ENCODE data around the gene MLNR.

Gene MLNR, protein sequence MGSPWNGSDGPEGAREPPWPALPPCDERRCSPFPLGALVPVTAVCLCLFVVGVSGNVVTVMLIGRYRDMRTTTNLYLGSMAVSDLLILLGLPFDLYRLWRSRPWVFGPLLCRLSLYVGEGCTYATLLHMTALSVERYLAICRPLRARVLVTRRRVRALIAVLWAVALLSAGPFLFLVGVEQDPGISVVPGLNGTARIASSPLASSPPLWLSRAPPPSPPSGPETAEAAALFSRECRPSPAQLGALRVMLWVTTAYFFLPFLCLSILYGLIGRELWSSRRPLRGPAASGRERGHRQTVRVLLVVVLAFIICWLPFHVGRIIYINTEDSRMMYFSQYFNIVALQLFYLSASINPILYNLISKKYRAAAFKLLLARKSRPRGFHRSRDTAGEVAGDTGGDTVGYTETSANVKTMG

DNA sequence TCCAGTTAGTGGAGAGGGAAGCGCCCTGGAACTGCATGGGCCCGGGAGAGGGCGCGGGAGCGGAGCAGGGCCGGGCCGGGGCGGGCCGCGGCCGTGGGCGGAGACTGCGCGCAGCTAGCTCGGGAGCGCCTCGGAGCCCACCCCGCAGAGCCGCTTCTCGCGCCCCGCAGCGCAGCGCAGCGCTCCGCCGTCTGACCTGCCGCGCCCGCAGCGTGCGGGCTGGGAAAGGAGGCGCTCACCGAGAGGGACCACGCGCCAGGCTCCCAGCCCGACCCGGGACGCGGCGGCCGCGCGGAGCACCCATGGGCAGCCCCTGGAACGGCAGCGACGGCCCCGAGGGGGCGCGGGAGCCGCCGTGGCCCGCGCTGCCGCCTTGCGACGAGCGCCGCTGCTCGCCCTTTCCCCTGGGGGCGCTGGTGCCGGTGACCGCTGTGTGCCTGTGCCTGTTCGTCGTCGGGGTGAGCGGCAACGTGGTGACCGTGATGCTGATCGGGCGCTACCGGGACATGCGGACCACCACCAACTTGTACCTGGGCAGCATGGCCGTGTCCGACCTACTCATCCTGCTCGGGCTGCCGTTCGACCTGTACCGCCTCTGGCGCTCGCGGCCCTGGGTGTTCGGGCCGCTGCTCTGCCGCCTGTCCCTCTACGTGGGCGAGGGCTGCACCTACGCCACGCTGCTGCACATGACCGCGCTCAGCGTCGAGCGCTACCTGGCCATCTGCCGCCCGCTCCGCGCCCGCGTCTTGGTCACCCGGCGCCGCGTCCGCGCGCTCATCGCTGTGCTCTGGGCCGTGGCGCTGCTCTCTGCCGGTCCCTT is at the start of gene MLNR:
TSS of gene MLNR (plus strand) at position 303 of the 820 bp plus-strand sequence. CDS start at position 303, 0 bp downstream.
- in situ Hi-C loops (cut with HindIII; ENCODE audit: low sequenced_read_pairs), result no loop called here

- in situ Hi-C loops (cut with HindIII; ENCODE audit: low sequenced_read_pairs), result no loop called here
These were observed 48.8 kb upstream of the MLNR start for GRCh38 chr13:49171359-49171758.

DNA sequence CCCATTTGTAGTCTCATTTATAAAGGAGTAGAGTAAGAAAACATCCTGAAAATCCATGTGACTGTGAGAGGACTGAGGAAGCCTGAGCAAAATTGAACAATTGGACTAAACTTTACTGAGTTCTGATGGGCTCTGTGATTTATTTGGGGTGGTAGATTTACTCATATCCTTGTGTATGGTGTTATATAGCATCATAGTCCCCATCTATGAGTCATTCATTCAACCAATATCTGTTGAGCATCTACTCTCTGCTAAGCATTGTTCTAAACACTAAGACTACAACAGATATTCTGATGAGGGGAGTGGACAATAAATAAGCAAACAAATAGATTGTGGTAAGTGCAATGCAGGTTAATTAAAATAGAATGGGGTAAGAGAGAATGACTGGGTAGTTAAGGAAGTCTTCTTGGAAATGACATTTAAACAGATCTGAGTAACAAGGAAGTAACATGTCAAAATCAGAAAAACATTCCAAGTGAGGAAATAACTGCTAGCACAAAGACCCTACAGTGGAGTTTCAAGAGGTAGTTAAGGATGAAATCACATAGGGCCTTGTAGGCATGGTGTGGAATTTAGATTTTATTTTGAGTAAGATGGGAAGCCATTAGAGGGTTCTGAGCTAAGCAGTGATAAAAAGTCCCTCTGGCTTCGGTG is 36.3 kb upstream of the MLNR start:
- in situ Hi-C loops (cut with HindIII; ENCODE audit: low sequenced_read_pairs), result no loop called here

- in situ Hi-C loops (cut with HindIII; ENCODE audit: low sequenced_read_pairs), result no loop called here
These were observed 35.5 kb upstream of the MLNR start for GRCh38 chr13:49184621-49185020.

GRCh38 chr13:49185264-49185663 is 34.9 kb upstream of the MLNR start:
- in situ Hi-C loops (cut with HindIII; ENCODE audit: low sequenced_read_pairs), result no loop called here

DNA sequence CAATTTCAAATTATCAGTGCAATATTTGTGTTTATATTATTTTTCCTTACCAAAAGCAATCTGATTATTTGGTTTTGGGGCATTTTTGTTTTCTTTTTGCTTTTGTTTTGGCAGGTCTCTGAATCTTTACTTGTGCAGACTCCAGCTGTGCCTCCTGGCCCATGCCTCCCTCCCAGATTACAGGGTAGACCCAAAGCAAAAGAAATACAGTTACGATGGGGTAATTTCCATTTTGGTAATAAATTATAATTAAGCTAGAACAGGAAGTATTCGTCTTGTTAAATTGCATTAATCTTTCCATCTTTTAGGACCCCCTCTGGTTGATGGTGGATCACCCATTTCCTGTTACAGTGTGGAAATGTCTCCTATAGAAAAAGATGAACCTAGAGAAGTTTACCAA is 29.2 kb upstream of the MLNR start:
- in situ Hi-C loops (cut with HindIII; ENCODE audit: low sequenced_read_pairs), result no loop called here

DNA sequence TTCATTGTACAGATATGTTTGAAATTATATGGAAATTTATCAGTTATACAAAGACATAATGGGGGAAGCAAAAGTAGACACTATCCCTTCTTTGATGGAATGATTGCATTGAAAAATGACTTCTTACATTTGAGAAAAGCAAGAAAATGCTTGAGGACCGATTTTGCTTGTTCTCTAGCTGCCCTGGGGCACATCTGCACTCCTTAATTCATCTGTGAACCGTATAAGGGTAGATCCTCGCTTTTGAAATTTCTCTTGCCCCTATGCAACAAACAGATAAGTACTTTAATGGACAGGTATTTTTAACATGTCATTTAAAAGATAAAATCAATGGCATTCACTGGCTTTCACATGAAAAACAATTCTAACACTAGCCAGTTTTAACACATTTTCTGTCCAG is 13.5 kb upstream of the MLNR start:
- in situ Hi-C loops (cut with HindIII; ENCODE audit: low sequenced_read_pairs), result no loop called here

GRCh38 chr13:49208619-49209018 is 11.5 kb upstream of the MLNR start:
- in situ Hi-C loops (cut with HindIII; ENCODE audit: low sequenced_read_pairs), result no loop called here

- in situ Hi-C loops (cut with HindIII; ENCODE audit: low sequenced_read_pairs), result no loop called here
These were observed 10.0 kb upstream of the MLNR start for GRCh38 chr13:49210114-49210513.

GRCh38 chr13:49210669-49211068 is 9.5 kb upstream of the MLNR start:
- in situ Hi-C loops (cut with HindIII; ENCODE audit: low sequenced_read_pairs), result no loop called here

DNA sequence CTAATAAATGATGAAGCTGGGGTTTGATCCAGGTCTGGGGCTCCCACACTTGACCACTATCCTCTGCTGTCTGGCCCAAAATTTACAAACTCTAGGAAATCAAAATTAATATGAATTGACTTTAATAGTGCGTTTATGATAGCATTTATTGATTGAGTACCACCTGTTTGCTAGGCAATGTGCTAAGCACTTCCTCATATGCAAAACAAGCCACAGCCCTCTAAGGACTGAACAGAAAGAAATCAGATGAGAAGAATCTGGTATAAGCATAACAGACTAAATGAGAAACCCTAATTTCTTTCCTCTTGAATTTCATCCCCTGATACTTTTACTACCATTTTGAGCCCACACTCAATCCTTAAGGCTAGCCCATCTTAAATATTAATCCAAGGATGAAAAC is 6.6 kb upstream of the MLNR start:
- in situ Hi-C loops (cut with HindIII; ENCODE audit: low sequenced_read_pairs), result no loop called here

DNA sequence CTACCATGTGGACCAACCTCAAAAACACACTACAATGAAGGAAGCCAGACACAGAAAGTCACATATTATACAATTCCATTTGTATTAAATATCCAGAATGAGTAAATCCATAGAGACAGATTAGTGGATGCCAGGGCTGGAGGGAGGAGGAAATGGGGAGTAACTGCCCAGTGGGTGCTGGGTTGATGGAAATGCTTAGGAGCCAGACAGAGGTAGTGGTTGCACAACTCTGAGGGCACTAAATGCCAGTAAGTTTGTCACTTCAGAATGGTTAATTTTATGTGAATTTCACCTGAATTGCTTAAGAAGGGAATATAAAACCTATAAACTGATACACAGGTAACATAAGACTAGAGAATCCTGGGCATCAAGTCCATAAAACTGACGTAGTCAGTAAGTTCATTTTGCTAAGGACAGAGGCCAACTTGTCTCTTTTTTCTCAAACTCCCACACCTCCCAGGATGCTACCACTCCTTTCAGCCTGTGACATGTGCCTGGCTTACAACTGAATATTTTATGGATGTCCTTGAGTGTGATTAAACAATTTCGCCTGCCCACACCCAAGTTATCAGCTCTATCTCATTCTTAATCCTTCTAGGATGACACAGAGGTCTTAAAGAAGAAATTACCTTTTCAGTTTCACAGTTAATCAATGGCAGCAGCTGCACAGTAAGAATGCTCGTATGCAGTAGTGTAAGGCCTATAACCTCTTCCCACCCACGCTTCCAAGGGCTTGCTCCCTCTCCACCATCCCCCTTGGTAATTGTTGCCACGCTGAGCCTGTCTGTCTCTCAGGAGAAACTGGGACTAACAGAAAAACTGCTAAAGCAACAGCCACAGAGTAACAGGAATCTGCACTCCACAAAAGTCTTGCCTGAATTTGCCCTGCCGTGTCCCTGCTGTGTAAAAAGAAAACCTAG is 5.9 kb upstream of the MLNR start:
- in situ Hi-C loops (cut with HindIII; ENCODE audit: low sequenced_read_pairs), result no loop called here

GRCh38 chr13:49214917-49215376 is 5.2 kb upstream of the MLNR start:
- in situ Hi-C loops (cut with HindIII; ENCODE audit: low sequenced_read_pairs), result loop anchor here (5.0 kb wide), 1 partner anchor 67 kb away; no protein-coding TSS in a partner anchor

DNA sequence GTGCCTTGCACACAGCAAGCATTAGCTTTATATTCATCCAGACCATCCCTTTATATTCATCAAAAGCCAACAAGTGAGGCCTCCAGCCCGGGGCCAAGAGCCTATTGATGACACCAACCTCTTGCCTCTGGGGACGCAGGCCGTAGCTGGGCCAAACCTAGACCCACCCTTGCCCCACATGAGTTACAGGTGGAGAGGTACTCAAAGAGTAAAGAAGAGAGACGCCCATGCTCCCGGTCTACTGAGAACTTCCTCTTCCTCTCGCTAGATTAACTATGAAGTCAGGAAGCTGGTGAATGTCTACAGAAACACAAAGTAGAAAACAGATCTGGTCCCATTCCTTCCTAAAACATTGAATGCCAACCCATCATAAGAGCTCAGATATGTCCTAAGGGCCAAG is 3.8 kb upstream of the MLNR start:
- in situ Hi-C loops (cut with HindIII; ENCODE audit: low sequenced_read_pairs), result loop anchor here (5.0 kb wide), 1 partner anchor 66 kb away; no protein-coding TSS in a partner anchor

- in situ Hi-C loops (cut with HindIII; ENCODE audit: low sequenced_read_pairs), result loop anchor here (5.0 kb wide), 1 partner anchor 64 kb away; no protein-coding TSS in a partner anchor
These were observed 2.1 kb upstream of the MLNR start for GRCh38 chr13:49217962-49218492.

DNA sequence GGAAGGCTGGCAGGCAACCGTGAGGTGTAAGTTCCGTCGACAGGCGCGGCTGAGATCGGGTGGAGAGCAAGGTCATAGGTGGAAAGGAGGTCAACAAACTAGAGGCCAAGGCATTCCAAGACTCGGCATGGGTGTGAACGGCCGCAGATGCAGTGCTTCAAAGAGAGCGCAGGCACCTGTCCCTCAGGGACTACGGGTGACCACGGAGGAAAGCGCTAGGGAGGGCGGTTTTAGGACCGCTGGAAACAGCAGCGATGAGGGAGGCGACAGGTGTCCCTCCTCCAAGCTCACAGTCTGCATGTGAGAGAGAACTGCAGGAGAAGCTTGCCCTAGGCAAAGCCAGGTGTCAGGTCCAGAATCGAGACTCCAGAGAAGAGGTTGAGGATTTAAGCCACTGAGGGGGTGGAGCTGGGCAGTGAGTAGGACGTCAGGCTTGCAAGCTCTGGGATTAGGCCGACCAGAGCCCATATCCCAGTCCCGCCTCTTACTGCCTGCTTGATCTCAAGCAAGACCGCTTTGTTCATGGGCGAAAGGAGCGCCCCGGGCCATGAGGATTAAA is 1.6 kb upstream of the MLNR start:
- in situ Hi-C loops (cut with HindIII; ENCODE audit: low sequenced_read_pairs), result loop anchor here (5.0 kb wide), 1 partner anchor 64 kb away; no protein-coding TSS in a partner anchor

DNA sequence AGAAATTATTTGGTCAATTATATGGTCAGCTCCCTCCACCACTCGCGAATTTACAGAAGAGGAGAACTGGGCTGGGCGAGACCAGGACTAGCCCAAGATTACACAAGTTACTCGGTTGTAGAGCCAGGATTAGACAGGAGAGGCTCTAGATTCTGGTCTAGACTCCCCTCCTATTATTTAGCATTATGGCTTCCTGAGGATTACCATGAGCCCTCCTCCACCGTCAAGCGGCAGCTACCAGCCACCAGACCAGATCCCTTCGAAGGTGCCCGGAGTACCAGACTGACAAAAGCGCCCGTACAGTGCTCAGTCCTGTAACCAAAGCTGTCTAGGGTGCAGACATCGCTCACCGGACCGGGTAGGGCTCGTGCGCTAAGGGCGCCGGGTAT is 497 bp upstream of the MLNR start:
- in situ Hi-C loops (cut with HindIII; ENCODE audit: low sequenced_read_pairs), result loop anchor here (5.0 kb wide), 1 partner anchor 63 kb away; no protein-coding TSS in a partner anchor

DNA sequence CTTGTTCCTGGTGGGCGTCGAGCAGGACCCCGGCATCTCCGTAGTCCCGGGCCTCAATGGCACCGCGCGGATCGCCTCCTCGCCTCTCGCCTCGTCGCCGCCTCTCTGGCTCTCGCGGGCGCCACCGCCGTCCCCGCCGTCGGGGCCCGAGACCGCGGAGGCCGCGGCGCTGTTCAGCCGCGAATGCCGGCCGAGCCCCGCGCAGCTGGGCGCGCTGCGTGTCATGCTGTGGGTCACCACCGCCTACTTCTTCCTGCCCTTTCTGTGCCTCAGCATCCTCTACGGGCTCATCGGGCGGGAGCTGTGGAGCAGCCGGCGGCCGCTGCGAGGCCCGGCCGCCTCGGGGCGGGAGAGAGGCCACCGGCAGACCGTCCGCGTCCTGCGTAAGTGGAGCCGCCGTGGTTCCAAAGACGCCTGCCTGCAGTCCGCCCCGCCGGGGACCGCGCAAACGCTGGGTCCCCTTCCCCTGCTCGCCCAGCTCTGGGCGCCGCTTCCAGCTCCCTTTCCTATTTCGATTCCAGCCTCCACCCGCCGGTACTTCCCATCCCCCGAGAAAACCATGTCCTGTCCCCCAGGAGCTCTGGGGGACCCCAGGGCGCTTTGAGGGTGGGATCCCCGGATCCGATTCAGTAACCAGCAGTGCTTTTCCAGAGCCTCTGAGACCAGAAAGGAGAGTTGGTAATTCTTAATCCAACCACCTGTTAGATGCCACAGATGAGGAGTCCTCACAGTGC is 885 bp downstream of the MLNR start:
- in situ Hi-C loops (cut with HindIII; ENCODE audit: low sequenced_read_pairs), result no loop called here

GRCh38 chr13:49221590-49221965 is 1.4 kb downstream of the MLNR start:
- in situ Hi-C loops (cut with HindIII; ENCODE audit: low sequenced_read_pairs), result no loop called here
